WTC11 (cell line): ENCODE measurements around the gene GPX8. TPM values are rescaled to one million over a fixed set of nuclear protein-coding genes. Genes with fewer than 3 reads are reported as not detected.
A peak's percentile ranks its signal among the peaks of the same experiment; 100 is the strongest.

Experiments used
- ATAC-seq: fragments of 200-7000 bp; cut with Tn5 transposase; 2 replicates; pipeline ENCODE4 v1.10.0; 2021; ENCODE audit warnings: mild to moderate bottlenecking, moderate library complexity
- CTCF ChIA-PET: fragments of 300-600 bp; sonication (Branson Sonifier 250); formaldehyde crosslinking; loops from one replicate; lab custom pipeline; 2021; ENCODE audit warnings: antibody characterized with exemption; lab: Charles Lee
- POLR2A ChIA-PET: fragments of 350-600 bp; sonication (Branson Sonifier 250); formaldehyde crosslinking; loops from one replicate; lab custom pipeline; 2021; ENCODE audit warnings: antibody characterized with exemption; lab: Charles Lee
- DNase-seq: peaks from one replicate; pipeline ENCODE4 v3.0.0; 2021; ENCODE audit warnings: low spot score
- H3K27ac Mint-ChIP-seq: 2 replicates; pipeline ENCODE4 v1.8.0; 2021; ENCODE audit warnings: mixed read lengths
- H3K27me3 Mint-ChIP-seq: 2 replicates; pipeline ENCODE4 v1.8.0; 2021; ENCODE audit warnings: low read depth, mild to moderate bottlenecking, moderate library complexity, mixed read lengths
- H3K36me3 Mint-ChIP-seq: 2 replicates; pipeline ENCODE4 v1.8.0; 2021; ENCODE audit warnings: mixed read lengths
- H3K4me1 Mint-ChIP-seq: 2 replicates; pipeline ENCODE4 v1.8.0; 2022; ENCODE audit warnings: mixed read lengths
- H3K4me3 Mint-ChIP-seq: 2 replicates; pipeline ENCODE4 v1.8.0; 2021; ENCODE audit warnings: mild to moderate bottlenecking, moderate library complexity, mixed read lengths
- H3K9me3 Mint-ChIP-seq: 2 replicates; pipeline ENCODE4 v1.8.0; 2021; ENCODE audit warnings: mixed read lengths
- AR ChIP-seq: fragments of 250-450 bp; sonication (Bioruptor Pico); IDR thresholded peaks from 2 replicates; pipeline ENCODE4 v1.9.0; 2021; ENCODE audit warnings: mild to moderate bottlenecking
- ARID4B ChIP-seq: sonication (generic); formaldehyde crosslinking; IDR thresholded peaks from 2 replicates; pipeline ENCODE4 v1.8.0; 2023; ENCODE audit warnings: missing genetic modification reagents, mild to moderate bottlenecking, borderline replicate concordance
- ATF2 ChIP-seq: sonication (generic); formaldehyde crosslinking; IDR thresholded peaks from 2 replicates; pipeline ENCODE4 v1.8.1; 2022; ENCODE audit warnings: low read depth, missing genetic modification reagents, borderline replicate concordance
- CDX4 ChIP-seq: fragments of 250-450 bp; sonication (Bioruptor Pico); IDR thresholded peaks from 2 replicates; pipeline ENCODE4 v1.9.0; 2021; ENCODE audit warnings: moderate library complexity, mild to moderate bottlenecking, inconsistent platforms, borderline replicate concordance
- FOXJ3 ChIP-seq: sonication (generic); formaldehyde crosslinking; IDR thresholded peaks from 2 replicates; pipeline ENCODE4 v1.9.0; 2021; ENCODE audit warnings: missing genetic modification reagents, mild to moderate bottlenecking, borderline replicate concordance
- FOXK1 ChIP-seq: sonication (generic); formaldehyde crosslinking; IDR thresholded peaks from 2 replicates; pipeline ENCODE4 v1.8.0; 2022; ENCODE audit warnings: mild to moderate bottlenecking, moderate library complexity, missing genetic modification reagents
- MAX ChIP-seq: sonication (generic); formaldehyde crosslinking; IDR thresholded peaks from 2 replicates; pipeline ENCODE4 v1.8.0; 2022; ENCODE audit warnings: mild to moderate bottlenecking, missing genetic modification reagents
- MYBL2 ChIP-seq: sonication (generic); formaldehyde crosslinking; IDR thresholded peaks from 2 replicates; pipeline ENCODE4 v1.8.1; 2023; ENCODE audit warnings: mild to moderate bottlenecking, moderate library complexity, missing genetic modification reagents
- NFYB ChIP-seq: sonication (generic); formaldehyde crosslinking; conservative IDR thresholded peaks from 2 replicates; pipeline ENCODE4 v1.8.0; 2022; ENCODE audit warnings: low read depth, missing genetic modification reagents
- NR3C1 ChIP-seq: sonication (generic); formaldehyde crosslinking; conservative IDR thresholded peaks from 2 replicates; pipeline ENCODE4 v1.8.1; 2023; ENCODE audit warnings: low read depth, mild to moderate bottlenecking, missing genetic modification reagents
- OVOL2 ChIP-seq: fragments of 250-450 bp; sonication (Bioruptor Pico); IDR thresholded peaks from 2 replicates; pipeline ENCODE4 v1.9.0; 2021; ENCODE audit warnings: mild to moderate bottlenecking, borderline replicate concordance
- PRRX2 ChIP-seq: fragments of 250-450 bp; sonication (Bioruptor Pico); IDR thresholded peaks from 2 replicates; pipeline ENCODE4 v1.8.0; 2021; ENCODE audit warnings: mild to moderate bottlenecking
- SMAD4 ChIP-seq: sonication (generic); formaldehyde crosslinking; IDR thresholded peaks from 2 replicates; pipeline ENCODE4 v1.8.0; 2022; ENCODE audit warnings: mild to moderate bottlenecking, missing genetic modification reagents
- ZBTB43 ChIP-seq: sonication (generic); formaldehyde crosslinking; IDR thresholded peaks from 2 replicates; pipeline ENCODE4 v1.8.1; 2023; ENCODE audit warnings: mild to moderate bottlenecking, missing genetic modification reagents
- ZSCAN18 ChIP-seq: fragments of 250-450 bp; sonication (Bioruptor Pico); IDR thresholded peaks from 2 replicates; pipeline ENCODE4 v2.1.2; 2022; ENCODE audit warnings: mild to moderate bottlenecking, moderate library complexity
- total RNA-seq: library from RNA; stranded (reverse); gene quantifications from 3 replicates; pipeline ENCODE4 v1.2.3, GENCODE V29; 2021

The GPX8 gene
- total RNA-seq, 1 experiment from 2014 or later, result 39.2 TPM

- ChIA-PET POLR2A (interaction anchor here (1.0 kb wide), 1 partner anchor 11 kb away, joined by 3 read pairs; no protein-coding TSS in a partner anchor), CTCF (interaction anchor here (0.8 to 3.8 kb wide), 8 partner anchors 13 to 233 kb away, joined by 3 to 48 read pairs (median 6); partner anchors contain the start of genes CCNO, GPX8 and MCIDAS)
- TF ChIP-seq NFYB, result peak; percentile 37; the same call in 1 of the 2 replicates
- TF ChIP-seq MYBL2 (CRISPR knock-in tag), result no peak
- Mint-ChIP-seq H3K36me3 (no peaks in the 10 kb centered on the region), H3K9me3 (no peaks in the 10 kb centered on the region), H3K4me3 (peak within 1 kb of the TSS; percentile 74), H3K27me3 (peaks cover 75% of the 10 kb centered on the region), H3K27ac (no peak within 1 kb of the TSS), H3K4me1 (peaks cover 37% of the 10 kb centered on the region)
- peak; percentile 79 for DNase-seq
- peak; percentile 66 for ATAC-seq
Observed at GRCh38 chr5:55172937-55173686, 13.1 kb downstream of the GPX8 start, which contains the start of gene CDC20B. CDC20B (minus strand) TSS chr5:55173177; CDS start chr5:55173000, 177 bp downstream.

GRCh38 chr5:55173687-55174230, 13.8 kb downstream of the GPX8 start:
- H3K27ac Mint-ChIP-seq, result no peak overlapping the region
- H3K36me3 Mint-ChIP-seq, result no peaks in the 10 kb centered on the region
- CTCF ChIA-PET, result interaction anchor here (0.8 to 3.8 kb wide), 8 partner anchors 12 to 233 kb away, joined by 3 to 48 read pairs (median 6); partner anchors contain the start of genes CCNO, GPX8 and MCIDAS
- TF ChIP-seq AR (CRISPR knock-in tag) (no peak), SMAD4 (no peak), ARID4B (0 out of 2 replicates have a peak, but pooled peaks have one; percentile 53), CDX4 (no peak), FOXJ3 (CRISPR knock-in tag) (no peak)
- TF ChIP-seq, all 79 proteins: peak for 1
- POLR2A ChIA-PET, result interaction anchor here (1.0 kb wide), 1 partner anchor 11 kb away, joined by 3 read pairs; no protein-coding TSS in a partner anchor
- DNase-seq, result no peak
- ATAC-seq, result no peak
- Mint-ChIP-seq H3K9me3 (no peaks in the 10 kb centered on the region), H3K4me1 (peaks cover 37% of the 10 kb centered on the region), H3K4me3 (peak overlapping the region; percentile 65), H3K27me3 (peaks cover 81% of the 10 kb centered on the region)

- H3K4me3 Mint-ChIP-seq, result peak overlapping the region; percentile 76
- H3K36me3 Mint-ChIP-seq, result no peaks in the 10 kb centered on the region
- ChIA-PET POLR2A (interaction anchor here (1.2 to 1.6 kb wide), 2 partner anchors 16 to 56 kb away, joined by 3 to 7 read pairs; partner anchors contain the start of gene GPX8), CTCF (interaction anchor here (0.6 to 2.0 kb wide), 21 partner anchors 8 to 719 kb away, joined by 3 to 35 read pairs (median 4); partner anchors contain the start of genes CCNO, GPX8 and MTREX)
- H3K27me3 Mint-ChIP-seq, result peaks cover 97% of the 10 kb centered on the region
- H3K27ac Mint-ChIP-seq, result no peak overlapping the region
- H3K4me1 Mint-ChIP-seq, result peaks cover 34% of the 10 kb centered on the region
- H3K9me3 Mint-ChIP-seq, result no peaks in the 10 kb centered on the region
- DNase-seq, result no peak
- ATAC-seq, result 0 out of 2 replicates have a peak, but pooled peaks have one; percentile 2
- TF ChIP-seq ZSCAN18, result no peak
- no peak for TF ChIP-seq MAX (CRISPR knock-in tag)
- TF ChIP-seq PRRX2, result no peak
- TF ChIP-seq FOXK1 (CRISPR knock-in tag), result no peak
- TF ChIP-seq ZBTB43, result no peak
- TF ChIP-seq OVOL2 (CRISPR knock-in tag), result no peak
- no peak for TF ChIP-seq ATF2 (CRISPR knock-in tag)
- TF ChIP-seq NR3C1, result no peak
Observed at GRCh38 chr5:55175781-55176175, 15.8 kb downstream of the GPX8 start.
